ENCODE results near the gene RBM10. TPM values are rescaled to one million over a fixed set of nuclear protein-coding genes. Genes with fewer than 3 reads are reported as not detected.

The RBM10 gene
- total RNA-seq, 1 experiment from 2014 or later = 79.1 TPM

DNA sequence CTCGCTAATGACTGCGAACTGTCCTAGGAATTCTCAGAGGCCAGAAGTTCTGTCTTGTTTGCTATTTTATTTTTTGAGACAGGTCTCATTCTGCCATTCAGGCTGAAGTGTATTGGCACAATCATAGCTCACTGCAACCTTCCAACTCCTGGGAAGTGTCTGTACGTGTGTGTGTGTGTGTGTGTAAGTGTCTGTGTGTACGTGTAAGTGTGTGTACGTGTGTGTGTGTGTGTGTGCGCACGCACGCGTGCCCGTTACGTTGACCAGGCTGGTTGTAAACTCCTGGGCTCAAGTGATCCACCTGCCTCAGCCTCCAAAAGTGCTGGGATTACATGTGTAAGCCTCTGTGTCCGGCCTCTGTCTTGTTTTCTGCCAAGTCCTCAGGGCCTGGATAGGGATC is 63.1 kb downstream of the RBM10 start:
- Histone ChIP-seq H3K36me3 (replicated peaks; ENCODE audit: control insufficient read depth, insufficient read depth, low read length) (peaks cover 83% of the 10 kb centered on the region), H3K4me3 (ENCODE audit: insufficient read depth, low read depth, low read length) (no peak overlapping the region), H3K27me3 (ENCODE audit: control insufficient read depth, insufficient read depth, low read length) (no peaks in the 10 kb centered on the region)
- no peak for DNase-seq

DNA sequence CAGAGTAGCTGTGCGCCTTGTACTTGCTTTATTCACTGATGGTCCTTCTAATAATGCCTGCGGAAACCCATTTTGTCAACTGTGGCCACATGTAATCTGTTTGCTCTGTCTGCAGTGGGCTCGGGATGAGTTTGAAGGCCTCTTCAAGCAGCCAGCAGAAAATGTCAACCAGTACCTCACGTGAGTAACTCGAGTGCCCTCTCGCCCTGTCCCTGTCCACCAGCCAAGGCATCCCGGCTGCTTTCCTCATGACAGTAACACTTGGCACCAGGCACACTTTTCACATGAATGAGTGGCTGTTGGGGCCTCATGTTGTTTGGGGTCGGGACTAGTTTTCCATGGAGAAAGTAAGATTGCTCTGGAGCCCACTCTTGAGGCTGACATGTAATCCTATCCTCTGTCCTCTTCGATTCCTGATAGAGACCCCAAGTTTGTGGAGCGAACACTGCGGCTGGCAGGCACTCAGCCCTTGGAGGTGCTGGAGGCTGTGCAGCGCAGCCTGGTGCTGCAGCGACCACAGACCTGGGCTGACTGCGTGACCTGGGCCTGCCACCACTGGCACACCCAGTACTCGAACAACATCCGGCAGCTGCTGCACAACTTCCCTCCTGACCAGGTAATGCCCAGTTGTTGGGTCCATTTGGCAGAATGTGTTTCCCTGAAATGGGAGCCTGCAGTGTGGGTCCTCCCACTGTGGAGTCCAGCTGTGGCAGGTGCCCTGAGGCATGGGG is 64.7 kb downstream of the RBM10 start:
- no peak for DNase-seq
- H3K27me3 ChIP-seq (ENCODE audit: control insufficient read depth, insufficient read depth, low read length) = no peaks in the 10 kb centered on the region
- peaks cover 86% of the 10 kb centered on the region for H3K36me3 ChIP-seq (replicated peaks; ENCODE audit: control insufficient read depth, insufficient read depth, low read length)
- no peak overlapping the region for H3K4me3 ChIP-seq (ENCODE audit: insufficient read depth, low read depth, low read length)

DNA sequence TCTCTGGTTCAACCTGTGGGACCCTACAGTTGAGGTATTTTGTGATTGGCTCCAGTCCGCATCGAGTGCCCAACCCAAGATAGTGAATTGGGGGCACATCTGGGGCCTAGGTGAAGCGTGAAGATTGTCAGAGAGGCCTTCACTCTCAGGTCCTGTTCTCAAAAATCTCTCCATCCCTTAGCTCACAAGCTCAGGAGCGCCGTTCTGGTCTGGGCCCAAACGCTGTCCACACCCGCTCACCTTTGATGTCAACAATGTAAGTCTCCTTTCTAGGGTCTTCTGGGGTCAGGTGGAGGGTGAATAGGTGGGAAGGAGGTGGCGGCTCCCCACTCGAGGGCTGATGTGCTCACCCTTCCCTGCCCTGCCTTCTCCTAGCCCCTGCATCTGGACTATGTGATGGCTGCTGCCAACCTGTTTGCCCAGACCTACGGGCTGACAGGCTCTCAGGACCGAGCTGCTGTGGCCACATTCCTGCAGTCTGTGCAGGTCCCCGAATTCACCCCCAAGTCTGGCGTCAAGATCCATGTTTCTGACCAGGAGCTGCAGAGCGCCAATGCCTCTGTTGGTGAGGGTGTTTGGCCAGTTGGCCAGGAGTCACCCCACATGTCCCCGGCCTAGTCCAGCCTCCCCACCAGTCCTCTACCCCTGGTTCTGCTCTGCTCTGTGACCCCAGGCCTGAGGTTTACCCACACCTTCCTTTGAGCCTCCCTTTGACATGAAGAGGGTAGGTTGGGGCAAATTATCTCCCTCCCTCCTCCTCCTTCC is 65.8 kb downstream of the RBM10 start:
- no peaks in the 10 kb centered on the region for H3K27me3 ChIP-seq (ENCODE audit: control insufficient read depth, insufficient read depth, low read length)
- H3K36me3 ChIP-seq (replicated peaks; ENCODE audit: control insufficient read depth, insufficient read depth, low read length) = peaks cover 86% of the 10 kb centered on the region
- DNase-seq = no peak
- no peak overlapping the region for H3K4me3 ChIP-seq (ENCODE audit: insufficient read depth, low read depth, low read length)

DNA sequence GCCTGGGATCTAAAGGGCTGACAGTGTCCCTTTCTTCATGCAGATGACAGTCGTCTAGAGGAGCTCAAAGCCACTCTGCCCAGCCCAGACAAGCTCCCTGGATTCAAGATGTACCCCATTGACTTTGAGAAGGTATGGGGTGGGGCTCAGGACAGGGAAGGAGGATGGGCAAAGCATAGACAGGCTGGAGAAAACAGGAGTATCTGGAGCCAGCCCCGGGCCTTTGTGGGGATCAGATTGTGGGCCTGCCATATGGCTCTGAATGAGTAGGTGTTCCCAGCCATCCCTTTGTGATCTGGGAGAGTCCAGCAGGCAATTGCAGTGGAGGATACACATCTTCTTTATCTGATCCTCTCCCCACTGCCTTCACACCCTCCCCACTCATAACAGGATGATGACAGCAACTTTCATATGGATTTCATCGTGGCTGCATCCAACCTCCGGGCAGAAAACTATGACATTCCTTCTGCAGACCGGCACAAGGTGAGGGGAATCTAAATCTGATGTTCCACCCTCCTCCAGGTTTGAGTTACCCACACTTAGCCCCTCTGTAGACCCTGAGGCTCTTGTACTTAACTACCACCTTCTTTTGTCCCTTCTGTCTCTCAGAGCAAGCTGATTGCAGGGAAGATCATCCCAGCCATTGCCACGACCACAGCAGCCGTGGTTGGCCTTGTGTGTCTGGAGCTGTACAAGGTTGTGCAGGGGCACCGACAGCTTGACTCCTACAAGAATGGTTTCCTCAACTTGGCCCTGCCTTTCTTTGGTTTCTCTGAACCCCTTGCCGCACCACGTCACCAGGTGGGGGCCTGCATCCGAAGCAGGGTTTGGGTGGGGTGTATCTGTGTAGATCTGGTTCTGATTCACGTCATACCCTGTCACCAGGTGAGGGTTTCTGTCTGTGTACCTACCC is 67.6 kb downstream of the RBM10 start:
- H3K27me3 ChIP-seq (ENCODE audit: control insufficient read depth, insufficient read depth, low read length) = no peaks in the 10 kb centered on the region
- H3K36me3 ChIP-seq (replicated peaks; ENCODE audit: control insufficient read depth, insufficient read depth, low read length) = peaks cover 76% of the 10 kb centered on the region
- no peak overlapping the region for H3K4me3 ChIP-seq (ENCODE audit: insufficient read depth, low read depth, low read length)
- DNase-seq = no peak

DNA sequence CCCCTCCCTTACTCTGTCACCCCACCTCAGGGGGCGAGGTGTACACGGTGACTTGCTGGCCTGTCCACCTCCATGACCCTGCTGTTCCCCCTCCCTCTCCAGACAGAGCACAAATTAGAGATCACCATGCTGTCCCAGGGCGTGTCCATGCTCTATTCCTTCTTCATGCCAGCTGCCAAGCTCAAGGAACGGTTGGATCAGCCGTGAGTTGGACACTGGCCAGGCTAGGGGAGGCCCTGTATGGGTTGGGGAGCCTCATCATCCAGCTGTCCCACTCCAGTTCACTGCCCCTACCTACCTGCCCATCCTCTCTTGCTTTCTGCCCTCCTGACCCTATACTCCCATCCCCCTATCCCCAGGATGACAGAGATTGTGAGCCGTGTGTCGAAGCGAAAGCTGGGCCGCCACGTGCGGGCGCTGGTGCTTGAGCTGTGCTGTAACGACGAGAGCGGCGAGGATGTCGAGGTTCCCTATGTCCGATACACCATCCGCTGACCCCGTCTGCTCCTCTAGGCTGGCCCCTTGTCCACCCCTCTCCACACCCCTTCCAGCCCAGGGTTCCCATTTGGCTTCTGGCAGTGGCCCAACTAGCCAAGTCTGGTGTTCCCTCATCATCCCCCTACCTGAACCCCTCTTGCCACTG is 69.5 kb downstream of the RBM10 start:
- H3K27me3 ChIP-seq (ENCODE audit: control insufficient read depth, insufficient read depth, low read length) = no peaks in the 10 kb centered on the region
- H3K36me3 ChIP-seq (replicated peaks; ENCODE audit: control insufficient read depth, insufficient read depth, low read length) = peaks cover 60% of the 10 kb centered on the region
- no peak for DNase-seq
- H3K4me3 ChIP-seq (ENCODE audit: insufficient read depth, low read depth, low read length) = no peak overlapping the region

DNA sequence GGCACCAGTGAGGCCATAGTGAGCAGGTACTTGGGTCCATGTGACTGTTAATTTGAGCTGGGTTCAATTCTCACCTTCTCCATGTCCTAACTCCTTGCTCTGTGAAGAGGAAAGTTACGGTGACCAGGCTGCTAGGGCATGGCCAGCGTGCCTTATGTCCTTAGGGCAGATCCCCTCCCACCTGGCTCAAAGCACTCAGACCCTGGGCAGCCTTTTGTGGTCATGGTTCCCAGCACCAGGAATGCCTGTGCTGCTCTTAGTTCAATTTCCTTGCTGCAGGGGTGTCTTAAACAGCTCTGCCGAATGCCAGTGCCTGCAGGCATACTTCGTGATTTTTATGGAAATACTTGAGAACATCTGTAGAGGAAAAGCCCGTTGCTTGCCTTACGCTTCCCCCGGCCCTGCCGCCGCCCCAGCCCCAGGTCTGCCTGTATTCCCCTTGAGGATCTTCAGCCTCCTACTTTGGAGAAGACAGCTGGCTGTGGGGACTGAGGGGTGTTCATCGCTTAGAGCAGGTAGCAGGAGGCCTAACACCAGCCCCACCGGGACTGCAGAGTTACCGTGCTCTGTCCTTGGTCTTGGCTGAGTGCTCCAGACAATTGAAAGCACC is 70.4 kb downstream of the RBM10 start:
- DNase-seq = no peak
- H3K27me3 ChIP-seq (ENCODE audit: control insufficient read depth, insufficient read depth, low read length) = no peaks in the 10 kb centered on the region
- peaks cover 51% of the 10 kb centered on the region for H3K36me3 ChIP-seq (replicated peaks; ENCODE audit: control insufficient read depth, insufficient read depth, low read length)
- H3K4me3 ChIP-seq (ENCODE audit: insufficient read depth, low read depth, low read length) = no peak overlapping the region

DNA sequence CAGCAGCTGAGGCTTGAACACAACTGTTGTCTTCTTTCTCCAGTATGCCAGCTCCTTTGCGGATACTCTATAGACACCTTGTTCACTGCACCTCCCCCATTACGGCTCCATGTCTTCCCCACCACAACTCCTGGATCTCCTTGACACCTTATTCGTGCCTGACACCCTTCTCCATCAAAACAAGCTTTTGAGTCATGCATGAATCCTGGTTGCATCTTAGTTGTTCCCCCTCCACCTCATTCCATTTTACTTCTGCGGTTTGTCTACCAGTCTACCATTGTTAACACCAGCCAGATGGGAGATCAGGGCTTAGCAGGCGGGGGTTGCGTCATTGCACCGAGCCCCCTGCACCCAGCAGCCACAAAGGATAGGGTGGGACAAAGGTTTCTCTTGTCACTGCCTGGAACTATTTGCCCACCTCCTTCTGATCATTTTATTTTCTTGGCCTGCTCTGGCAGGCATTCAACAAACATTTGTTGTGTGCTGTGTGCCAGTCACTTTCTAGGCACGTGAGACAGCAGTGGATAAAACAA is 71.4 kb downstream of the RBM10 start:
- H3K36me3 ChIP-seq (replicated peaks; ENCODE audit: control insufficient read depth, insufficient read depth, low read length) = peaks cover 42% of the 10 kb centered on the region
- no peaks in the 10 kb centered on the region for H3K27me3 ChIP-seq (ENCODE audit: control insufficient read depth, insufficient read depth, low read length)
- no peak for DNase-seq
- H3K4me3 ChIP-seq (ENCODE audit: insufficient read depth, low read depth, low read length) = no peak overlapping the region

DNA sequence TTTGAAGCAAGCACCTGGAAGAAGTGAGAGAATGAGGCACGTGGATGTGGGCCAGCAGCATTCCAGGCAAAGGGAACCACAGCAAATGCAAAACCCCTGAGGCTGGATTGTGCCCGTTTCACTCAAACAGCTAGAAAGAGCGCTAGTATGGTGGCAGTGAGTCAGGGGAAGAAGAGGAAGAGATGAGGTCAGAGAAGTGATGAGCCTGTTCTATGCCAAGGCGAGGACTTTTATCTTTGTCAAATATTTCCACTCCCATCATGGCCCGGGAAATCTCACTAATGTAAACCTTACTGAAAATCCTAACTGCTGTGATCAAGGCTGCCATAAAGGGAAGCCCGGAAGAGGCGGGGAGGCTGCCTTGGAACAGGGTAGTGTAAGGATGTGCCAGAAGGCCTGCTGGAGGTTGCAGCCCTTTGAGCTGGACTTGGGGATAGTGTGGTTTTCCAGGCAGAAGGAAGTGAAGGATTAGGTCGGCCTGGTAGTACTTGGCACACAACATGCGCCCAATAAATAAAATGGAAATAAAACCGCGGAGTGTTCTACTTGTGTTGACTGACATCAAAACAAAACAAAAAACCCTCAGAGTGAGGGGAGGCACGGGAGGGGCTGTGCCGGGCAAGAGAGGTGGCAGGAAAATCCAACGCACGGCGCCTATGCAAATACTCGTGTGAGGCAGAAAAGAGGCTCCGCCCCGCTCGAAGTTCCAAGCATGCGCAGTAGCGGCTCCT is 72.3 kb downstream of the RBM10 start:
- H3K36me3 ChIP-seq (replicated peaks; ENCODE audit: control insufficient read depth, insufficient read depth, low read length) = peaks cover 36% of the 10 kb centered on the region
- H3K27me3 ChIP-seq (ENCODE audit: control insufficient read depth, insufficient read depth, low read length) = no peaks in the 10 kb centered on the region
- H3K4me3 ChIP-seq (ENCODE audit: insufficient read depth, low read depth, low read length) = peak overlapping the region; percentile 24
- no peak for DNase-seq

DNA sequence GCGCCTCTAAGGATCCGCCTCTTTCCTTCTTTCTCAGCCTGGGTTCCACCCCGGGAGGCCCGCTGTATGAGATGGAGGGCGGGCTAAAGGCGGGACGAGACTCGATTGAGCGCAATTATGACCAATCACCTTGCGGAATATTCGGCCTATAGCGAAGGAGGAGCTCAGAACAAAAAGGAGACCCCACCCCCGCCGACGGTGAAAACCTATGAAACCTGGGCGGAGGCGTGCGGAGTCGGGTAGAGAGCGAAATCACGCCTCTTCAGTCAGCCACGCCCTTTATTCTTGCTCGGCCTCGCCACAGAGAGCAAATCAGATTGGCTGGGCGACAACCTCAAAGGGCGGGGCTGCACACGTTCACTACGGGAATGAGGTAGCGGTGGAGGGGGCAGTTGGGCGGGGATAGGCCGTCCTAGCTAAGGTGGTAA is 72.8 kb downstream of the RBM10 start:
- Histone ChIP-seq H3K27me3 (ENCODE audit: control insufficient read depth, insufficient read depth, low read length) (no peaks in the 10 kb centered on the region), H3K36me3 (replicated peaks; ENCODE audit: control insufficient read depth, insufficient read depth, low read length) (peaks cover 30% of the 10 kb centered on the region), H3K4me3 (ENCODE audit: insufficient read depth, low read depth, low read length) (peak overlapping the region; percentile 93)
- DNase-seq = peak; percentile 96

DNA sequence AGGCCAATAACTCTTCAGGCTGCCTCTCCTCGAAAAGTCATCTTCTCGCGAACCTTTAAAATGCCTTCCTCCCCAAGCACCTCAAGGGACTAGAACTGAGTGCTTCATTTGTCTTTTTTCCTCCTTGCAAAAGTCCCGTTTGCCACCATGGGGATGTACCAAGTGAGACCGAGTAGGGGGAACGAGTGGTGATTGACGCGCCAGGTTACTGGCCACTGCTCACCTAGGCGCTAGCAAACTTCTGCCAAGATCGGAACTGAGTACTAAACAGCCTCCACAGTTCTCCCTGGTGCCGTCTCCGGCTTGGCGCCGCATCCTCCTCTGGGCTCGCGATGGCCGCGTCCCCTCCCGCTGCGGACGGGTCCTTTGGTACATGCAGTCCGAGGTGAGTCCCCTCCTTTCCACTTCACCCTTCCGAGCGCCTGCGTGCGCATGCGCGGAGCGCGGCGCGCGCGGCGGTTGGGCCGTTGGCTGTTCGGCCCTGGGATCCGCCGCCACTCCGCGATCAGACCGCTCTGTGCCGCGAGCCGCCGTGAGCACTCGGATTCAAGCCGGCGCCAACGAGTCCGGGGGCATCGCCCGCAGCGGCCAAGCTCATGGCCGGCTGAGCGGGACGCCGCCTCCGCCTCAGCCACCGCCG is 73.4 kb downstream of the RBM10 start, which contains the start of gene CDK16:
CDK16 (plus strand) TSS at position 402 of the 640 bp plus-strand sequence. CDS start 4,877 bp downstream, outside the sequence.
- Histone ChIP-seq H3K27me3 (ENCODE audit: control insufficient read depth, insufficient read depth, low read length) (no peaks in the 10 kb centered on the region), H3K36me3 (replicated peaks; ENCODE audit: control insufficient read depth, insufficient read depth, low read length) (peaks cover 31% of the 10 kb centered on the region), H3K4me3 (ENCODE audit: insufficient read depth, low read depth, low read length) (peak within 1 kb of the TSS; percentile 93)
- peak; percentile 97 for DNase-seq

DNA sequence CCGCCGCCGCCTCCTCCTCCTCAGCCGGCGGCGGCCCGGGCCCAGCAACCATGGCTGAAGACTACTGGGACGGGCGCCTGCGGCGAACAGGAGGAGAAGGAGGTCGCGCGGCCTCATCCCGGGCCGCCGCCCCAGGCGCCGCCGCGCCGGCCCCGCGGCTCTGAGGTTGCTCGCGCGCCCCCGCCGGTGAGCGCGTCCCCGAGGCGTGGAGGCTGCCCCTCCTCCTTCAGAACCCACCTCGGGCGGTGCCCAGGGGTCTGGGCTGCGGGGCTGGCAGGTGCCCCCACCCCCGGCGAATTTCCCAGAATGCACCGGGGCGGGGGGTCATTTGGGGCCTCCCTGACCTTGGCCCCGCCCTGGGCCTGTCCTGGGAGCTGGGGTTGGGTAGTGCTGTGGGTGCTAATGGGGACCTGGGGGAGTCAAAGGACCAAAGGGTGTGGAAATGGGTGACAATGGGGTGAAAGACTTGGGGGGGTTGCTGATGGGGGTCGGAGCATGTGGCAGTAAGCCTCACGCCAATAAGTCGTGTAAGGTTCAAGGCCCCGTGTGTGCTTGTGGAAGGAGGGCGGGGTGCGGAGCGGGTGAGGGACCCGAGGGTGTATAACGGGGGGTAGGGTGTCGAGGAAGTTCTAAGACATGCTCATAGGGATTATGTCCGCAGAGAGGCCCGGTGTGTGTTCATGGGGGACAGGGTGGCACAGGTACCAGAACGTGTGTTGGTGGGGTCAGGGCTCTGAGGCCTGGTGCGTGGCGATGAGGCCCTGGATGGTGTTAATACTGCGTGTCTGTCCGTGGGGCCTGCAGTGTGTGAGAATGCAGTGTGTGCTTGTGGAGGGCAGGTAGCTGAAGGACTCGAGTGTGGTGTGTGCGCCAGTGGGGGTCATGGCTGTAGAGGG is 74.1 kb downstream of the RBM10 start:
- DNase-seq = peak; percentile 89
- peaks cover 34% of the 10 kb centered on the region for H3K36me3 ChIP-seq (replicated peaks; ENCODE audit: control insufficient read depth, insufficient read depth, low read length)
- no peaks in the 10 kb centered on the region for H3K27me3 ChIP-seq (ENCODE audit: control insufficient read depth, insufficient read depth, low read length)

DNA sequence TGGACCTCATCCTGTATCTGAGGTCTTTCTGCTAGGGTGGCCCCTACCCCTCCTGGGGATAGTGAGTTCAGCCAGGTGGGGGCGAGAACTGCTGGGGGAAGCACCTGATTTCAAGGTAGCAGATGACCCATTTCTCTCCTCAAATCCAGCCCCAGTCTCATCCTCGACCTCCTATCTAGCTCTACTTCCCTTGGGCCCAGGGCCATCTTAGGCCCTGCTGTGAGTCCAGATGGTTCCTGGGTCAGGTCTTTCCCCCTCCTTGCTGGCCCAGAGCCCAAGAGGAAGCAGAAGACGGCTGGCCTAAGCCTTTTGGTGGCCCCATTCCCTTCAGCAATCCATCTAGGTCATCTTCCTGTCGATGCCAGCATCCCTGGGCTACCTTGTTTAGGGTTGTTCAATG is 76.7 kb downstream of the RBM10 start:
- H3K36me3 ChIP-seq (replicated peaks; ENCODE audit: control insufficient read depth, insufficient read depth, low read length) = peaks cover 40% of the 10 kb centered on the region
- H3K27me3 ChIP-seq (ENCODE audit: control insufficient read depth, insufficient read depth, low read length) = no peaks in the 10 kb centered on the region
- no peak for DNase-seq
- H3K4me3 ChIP-seq (ENCODE audit: insufficient read depth, low read depth, low read length) = no peak overlapping the region

More for the DNA sequence above, 74.1 kb downstream of the RBM10 start:
- H3K4me3 ChIP-seq (ENCODE audit: insufficient read depth, low read depth, low read length) = peak overlapping the region; percentile 93
